Measurements from ENCODE around the gene SLX9.

Gene SLX9

GRCh38 chr21:44994047-44994694, 54.3 kb downstream of the SLX9 start:
- DNase-seq, result no peak

- no peak for DNase-seq
Observed at GRCh38 chr21:44994695-44995342, 55.0 kb downstream of the SLX9 start.

GRCh38 chr21:44995343-44995941, 55.6 kb downstream of the SLX9 start:
- no peak for DNase-seq

- DNase-seq, result no peak
Observed at GRCh38 chr21:44996096-44996495, 56.3 kb downstream of the SLX9 start.

GRCh38 chr21:44996501-44996921, 56.7 kb downstream of the SLX9 start:
- no peak for DNase-seq

- DNase-seq, result no peak
Observed at GRCh38 chr21:44996983-44997936, 57.4 kb downstream of the SLX9 start.

- DNase-seq, result no peak
Observed at GRCh38 chr21:44998086-44998620, 58.3 kb downstream of the SLX9 start.

GRCh38 chr21:44998621-44999427, 59.0 kb downstream of the SLX9 start:
- DNase-seq, result no peak

GRCh38 chr21:44999428-44999971, 59.7 kb downstream of the SLX9 start:
- no peak for DNase-seq

GRCh38 chr21:44999972-45000636, 60.3 kb downstream of the SLX9 start:
- DNase-seq, result no peak

- DNase-seq, result no peak
Observed at GRCh38 chr21:45000637-45001133, 60.9 kb downstream of the SLX9 start.

- DNase-seq, result no peak
Observed at GRCh38 chr21:45001134-45002095, 61.6 kb downstream of the SLX9 start.

- no peak for DNase-seq
Observed at GRCh38 chr21:45002381-45003204, 62.8 kb downstream of the SLX9 start.

GRCh38 chr21:45003331-45004058, 63.7 kb downstream of the SLX9 start:
- no peak for DNase-seq

GRCh38 chr21:45004059-45004422, 64.2 kb downstream of the SLX9 start:
- no peak for DNase-seq

- DNase-seq, result no peak
Observed at GRCh38 chr21:45004481-45005247, 64.8 kb downstream of the SLX9 start.

GRCh38 chr21:45006536-45007095, 66.8 kb downstream of the SLX9 start:
- DNase-seq, result peak; percentile 45

Measured in NCI-H69 (cell line).